ENCODE data around the gene OR56B1.

DNA sequence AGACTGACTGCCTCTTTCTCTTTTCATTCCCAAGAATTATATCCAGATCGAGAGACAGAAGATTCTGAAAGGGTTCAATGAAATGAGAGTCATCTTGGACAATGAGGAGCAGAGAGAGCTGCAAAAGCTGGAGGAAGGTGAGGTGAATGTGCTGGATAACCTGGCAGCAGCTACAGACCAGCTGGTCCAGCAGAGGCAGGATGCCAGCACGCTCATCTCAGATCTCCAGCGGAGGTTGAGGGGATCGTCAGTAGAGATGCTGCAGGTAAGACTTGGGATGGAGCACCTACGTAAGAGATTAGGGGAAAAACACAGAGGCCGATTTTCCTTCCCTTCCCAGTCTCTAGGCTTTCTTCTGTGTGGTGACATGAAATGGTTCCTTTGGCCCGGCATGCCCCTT lies 38.0 kb upstream of the OR56B1 start:
- TF ChIP-seq POLR2A (IDR thresholded peaks at IDR 0.05) (no peak), CTCF (IDR thresholded peaks at IDR 0.05) (no peak)

Data from uterus (tissue), 2 donors.